GM23338 (cell line): ENCODE data around the gene TMEM242.

Experiments
- CTCF ChIP-seq, 2 experiments: fragments of 200-600 bp in 1 of 2; sonication (generic) in 1 of 2; conservative IDR thresholded peaks; 2 replicates each; pipeline versions ENCODE4 v1.5.1 to v1.6.1; 2016 to 2017; ENCODE audit warnings: antibody characterized with exemption in 2 of 2, low read depth in 2 of 2, mild to moderate bottlenecking in 2 of 2, moderate library complexity in 1 of 2
- ETS1 ChIP-seq: IDR thresholded peaks from 2 replicates; pipeline ENCODE4 v1.6.1; 2016; ENCODE audit warnings: antibody characterized with exemption
- ZNF114 ChIP-seq: fragments of 250-450 bp; sonication (Bioruptor Pico); IDR thresholded peaks from 2 replicates; pipeline ENCODE4 v1.5.0; 2020; ENCODE audit warnings: mild to moderate bottlenecking, moderate library complexity

DNA sequence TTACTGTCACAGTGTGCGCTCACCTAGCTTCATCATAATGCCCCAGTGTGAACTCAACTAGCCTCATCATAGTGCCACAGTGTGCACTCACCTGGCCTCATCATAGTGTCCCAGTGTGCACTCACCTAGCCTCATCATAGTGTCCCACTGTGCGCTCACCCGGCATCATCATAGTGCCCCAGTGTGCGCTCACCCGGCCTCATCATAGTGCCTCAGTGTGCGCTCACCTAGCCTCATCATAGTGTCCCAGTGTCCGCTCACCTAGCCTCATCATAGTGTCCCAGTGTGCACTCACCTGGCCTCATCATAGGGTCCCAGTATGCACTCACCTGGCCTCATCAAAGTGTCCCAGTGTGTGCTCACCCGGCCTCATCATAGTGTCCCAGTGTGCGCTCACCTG lies 10.6 kb downstream of the TMEM242 start:
- TF ChIP-seq CTCF (conservative IDR thresholded peaks at IDR 0.05; ENCODE audit: low read depth in 2 of 2) (no peak), ZNF114 (no peak), ETS1 (no peak)
